Measurements from ENCODE around the gene LMF1. TPM values are rescaled to one million over a fixed set of nuclear protein-coding genes. Genes with fewer than 3 reads are reported as not detected.

The LMF1 gene
- total RNA-seq, 1 donor from 2014 or later: 8.9 TPM

DNA sequence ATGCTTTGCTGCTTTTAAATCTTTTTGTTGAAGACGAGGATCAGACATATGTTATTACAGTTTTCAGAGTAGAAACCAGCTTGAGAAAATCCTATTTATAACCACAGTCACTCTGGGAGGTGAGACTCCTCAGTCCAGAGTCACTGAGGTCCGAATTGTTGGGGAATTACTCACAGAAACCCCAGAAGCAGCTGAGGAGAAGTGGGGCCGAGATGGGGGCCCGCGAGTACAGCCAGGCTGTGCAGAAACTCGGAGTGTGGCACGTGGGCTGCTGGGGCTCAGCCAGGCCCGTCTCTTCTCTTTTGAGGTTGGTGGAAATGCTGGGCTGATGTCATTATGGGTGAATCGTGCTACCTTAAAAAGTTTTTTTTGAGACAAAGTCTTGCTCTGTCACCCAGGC is 155.8 kb downstream of the LMF1 start:
- no peak for DNase-seq (ENCODE audit: low read depth in 2 of 2)

GRCh38 chr16:813916-814412 is 156.8 kb downstream of the LMF1 start:
- DNase-seq (ENCODE audit: low read depth in 2 of 2): no peak

DNA sequence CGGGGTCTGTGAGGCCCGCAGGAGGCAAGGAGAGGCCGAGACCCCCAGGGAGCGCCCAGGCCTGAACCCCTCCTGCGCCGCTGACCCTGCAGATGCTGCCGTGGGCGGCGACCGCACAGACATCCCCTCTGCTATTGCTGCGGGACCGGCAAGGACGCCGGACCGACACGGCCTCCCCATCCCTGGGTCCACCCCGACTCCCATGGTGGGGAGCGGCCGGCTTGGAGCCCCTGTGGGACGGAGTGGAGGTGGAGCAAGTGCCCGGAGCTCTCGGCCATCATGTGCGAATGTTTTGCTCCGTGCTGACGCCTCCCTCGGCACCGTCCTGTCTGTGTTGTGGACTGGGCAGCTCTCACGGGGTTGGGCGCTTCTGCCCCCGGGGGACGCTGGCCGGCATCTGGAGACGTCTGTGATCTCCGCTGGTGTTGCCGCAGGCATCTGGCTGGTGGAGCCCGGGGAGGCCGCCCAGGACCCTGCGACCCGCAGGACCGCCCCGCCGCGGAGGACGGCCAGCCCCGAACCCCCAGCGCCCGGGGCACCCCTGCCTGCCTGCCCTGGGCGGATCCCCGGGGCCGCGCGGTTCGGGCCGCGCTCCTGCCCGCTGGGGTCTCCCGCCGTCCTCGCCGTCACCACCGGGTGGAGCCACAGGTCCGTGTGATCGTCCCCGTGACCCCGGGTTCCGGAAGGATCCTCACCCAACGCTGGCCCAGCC is 157.4 kb downstream of the LMF1 start:
- DNase-seq (ENCODE audit: low read depth in 2 of 2): peak in 1 of 2 donors; percentile 47

- DNase-seq (ENCODE audit: low read depth in 2 of 2): no peak
Measured at GRCh38 chr16:808085-808386, 162.7 kb downstream of the LMF1 start.

GRCh38 chr16:807347-808084 is 163.3 kb downstream of the LMF1 start:
- DNase-seq (ENCODE audit: low read depth in 2 of 2): peak; percentile 96 to 97

DNA sequence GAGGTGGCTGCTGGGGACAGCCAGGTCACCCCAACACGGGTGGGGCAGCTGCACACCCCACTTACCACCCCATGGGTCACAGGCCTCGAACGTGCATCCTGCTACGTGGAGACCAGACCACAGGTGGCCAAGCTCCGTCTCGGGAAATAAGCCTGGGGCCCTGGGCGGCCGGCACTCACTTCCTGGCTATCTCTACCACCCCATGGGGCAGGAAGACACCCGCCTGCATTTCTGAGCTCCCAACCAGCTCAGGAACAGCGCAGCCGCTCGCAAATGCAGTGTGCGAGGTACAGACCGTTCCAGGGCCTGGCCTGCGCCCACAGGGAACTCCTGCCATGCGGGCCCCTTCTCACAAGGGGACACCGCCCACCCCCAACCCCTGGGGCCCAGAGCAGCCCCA is 165.3 kb downstream of the LMF1 start:
- no peak for DNase-seq (ENCODE audit: low read depth in 2 of 2)

DNA sequence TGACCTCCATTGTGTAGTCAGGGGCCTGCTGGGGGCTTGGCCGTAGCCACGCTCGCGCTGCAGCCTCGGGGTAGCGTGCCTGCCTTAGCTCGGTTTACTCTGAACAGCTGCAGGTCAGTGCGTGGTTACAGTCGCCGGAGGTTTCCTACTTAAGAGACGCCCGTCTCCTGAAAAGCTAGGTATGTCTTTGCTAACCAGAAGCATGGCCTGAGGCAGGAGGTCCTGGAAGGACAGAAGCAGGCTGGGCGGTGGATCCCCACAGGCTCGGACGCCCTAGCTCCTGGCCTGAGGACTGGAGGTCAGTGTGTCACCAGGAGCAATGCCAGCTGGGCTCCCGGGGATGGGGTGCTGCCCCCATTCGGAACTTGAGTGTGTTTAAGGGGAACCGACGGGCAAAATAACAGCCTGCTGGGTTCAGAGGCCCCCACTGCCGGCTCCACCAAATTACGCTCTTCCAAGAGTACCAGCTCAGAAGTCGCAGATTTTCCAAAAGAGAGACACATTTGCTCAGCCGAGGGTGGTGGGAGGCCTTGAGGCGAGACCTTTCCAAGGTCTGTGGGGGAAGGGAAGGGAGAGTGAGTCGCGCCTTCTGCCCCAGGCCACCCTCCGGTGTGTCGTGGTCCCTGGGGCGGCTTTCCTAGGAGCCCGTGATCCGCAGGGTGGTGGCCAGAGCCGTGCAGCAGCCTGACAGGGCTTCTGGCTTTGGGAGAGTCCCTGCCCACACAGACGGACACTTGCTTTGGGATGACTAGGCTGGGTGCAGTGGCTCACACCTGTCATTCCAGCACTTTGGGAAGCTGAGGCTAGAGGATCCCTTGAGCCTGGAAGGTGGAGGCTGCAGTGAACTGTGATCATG is 166.4 kb downstream of the LMF1 start:
- no peak for DNase-seq (ENCODE audit: low read depth in 2 of 2)

GRCh38 chr16:803754-804080 is 167.1 kb downstream of the LMF1 start:
- DNase-seq (ENCODE audit: low read depth in 2 of 2): no peak

Other genes with a start within 250 kb of the LMF1 start
- 20.0 and 31.2 TPM in 2 replicates for gene ANTKMT, start 249.8 kb downstream of the LMF1 start, total RNA-seq
- 0.40 and 0.44 TPM in 2 replicates for gene CCDC78, start 244.5 kb downstream of the LMF1 start, total RNA-seq
- 4.4 and 5.4 TPM in 2 replicates for gene HAGHL, start 243.9 kb downstream of the LMF1 start, total RNA-seq
- 23.8 and 33.5 TPM in 2 replicates for gene CIAO3, start 230.0 kb downstream of the LMF1 start, total RNA-seq
- gene MSLN, start 210.2 kb downstream of the LMF1 start, total RNA-seq: 0.20 TPM in 1 of 2 replicates, not detected in the other
- gene RPUSD1, start 182.6 kb downstream of the LMF1 start, total RNA-seq: 16.3 and 19.0 TPM in 2 replicates
- gene CHTF18, start 182.4 kb downstream of the LMF1 start, total RNA-seq: 4.8 and 6.8 TPM in 2 replicates
- gene GNG13, start 170.2 kb downstream of the LMF1 start, total RNA-seq: not detected in 2 replicates
- 0.22 and 0.60 TPM in 2 replicates for gene SOX8, start 10.8 kb upstream of the LMF1 start, total RNA-seq
- 0.20 and 0.22 TPM in 2 replicates for gene SSTR5, start 101.8 kb upstream of the LMF1 start, total RNA-seq
- not detected in 2 replicates for gene C1QTNF8, start 125.3 kb upstream of the LMF1 start, total RNA-seq
- gene CACNA1H, start 182.1 kb upstream of the LMF1 start, total RNA-seq: under 0.01 TPM in 2 replicates